ENCODE results near the gene ZC3HAV1.
"Not testable (repeated sequence)": the region's sequence is repeated elsewhere in the genome, so short reads cannot be mapped to it uniquely, and the experiment has no call there.

Gene ZC3HAV1

GRCh38 chr7:139086454-139086853 lies 23.1 kb downstream of the ZC3HAV1 start:
- DNase-seq (peak; percentile 4), ATAC-seq (no peak)

GRCh38 chr7:139084709-139085108 lies 24.8 kb downstream of the ZC3HAV1 start:
- ATAC-seq (peak; percentile 50), DNase-seq (peak; percentile 2)

GRCh38 chr7:139081584-139081983 lies 27.9 kb downstream of the ZC3HAV1 start:
- ATAC-seq (no peak), DNase-seq (no peak)

GRCh38 chr7:139080905-139081304 lies 28.6 kb downstream of the ZC3HAV1 start:
- DNase-seq (no peak), ATAC-seq (no peak)

- DNase-seq (no peak), ATAC-seq (no peak)
Observed at GRCh38 chr7:139079861-139080260, 29.7 kb downstream of the ZC3HAV1 start.

- ATAC-seq (no peak), DNase-seq (no peak)
Observed at GRCh38 chr7:139078911-139079310, 30.6 kb downstream of the ZC3HAV1 start.

- no peak for DNase-seq
- ATAC-seq = no peak
Observed at GRCh38 chr7:139078399-139078798, 31.1 kb downstream of the ZC3HAV1 start.

GRCh38 chr7:139077706-139078105 lies 31.8 kb downstream of the ZC3HAV1 start:
- not testable (repeated sequence) for DNase-seq, ATAC-seq

- ATAC-seq = no peak
- no peak for DNase-seq
Observed at GRCh38 chr7:139075871-139076686, 33.4 kb downstream of the ZC3HAV1 start.

- ATAC-seq = peak; percentile 74
- peak; percentile 61 for DNase-seq
Observed at GRCh38 chr7:139075031-139075652, 34.4 kb downstream of the ZC3HAV1 start.

GRCh38 chr7:139072796-139073195 lies 36.7 kb downstream of the ZC3HAV1 start:
- no peak for ATAC-seq
- DNase-seq = no peak

GRCh38 chr7:139071680-139072079 lies 37.8 kb downstream of the ZC3HAV1 start:
- ATAC-seq = peak; percentile 10
- DNase-seq = no peak

GRCh38 chr7:139068544-139069399 lies 40.7 kb downstream of the ZC3HAV1 start:
- ATAC-seq (peak; percentile 22), DNase-seq (no peak)

GRCh38 chr7:139066315-139066714 lies 43.2 kb downstream of the ZC3HAV1 start:
- no peak for ATAC-seq

GRCh38 chr7:139065323-139065722 lies 44.2 kb downstream of the ZC3HAV1 start:
- ATAC-seq (no peak), DNase-seq (no peak)

More at GRCh38 chr7:139066315-139066714, 43.2 kb downstream of the ZC3HAV1 start:
- no peak for DNase-seq

- peak; percentile 38 for ATAC-seq
Observed at GRCh38 chr7:139061416-139061815, 48.1 kb downstream of the ZC3HAV1 start.

GRCh38 chr7:139060695-139061237 lies 48.8 kb downstream of the ZC3HAV1 start:
- no peak for ATAC-seq
- DNase-seq = no peak

More at GRCh38 chr7:139061416-139061815, 48.1 kb downstream of the ZC3HAV1 start:
- no peak for DNase-seq

GRCh38 chr7:139059905-139060304 lies 49.6 kb downstream of the ZC3HAV1 start:
- DNase-seq = no peak
- no peak for ATAC-seq

- DNase-seq (no peak), ATAC-seq (no peak)
Observed at GRCh38 chr7:139058943-139059342, 50.6 kb downstream of the ZC3HAV1 start.

GRCh38 chr7:139055674-139056073 lies 53.8 kb downstream of the ZC3HAV1 start:
- ATAC-seq = no peak

GRCh38 chr7:139054656-139055055 lies 54.9 kb downstream of the ZC3HAV1 start:
- DNase-seq, ATAC-seq: not testable (repeated sequence)

More at GRCh38 chr7:139055674-139056073, 53.8 kb downstream of the ZC3HAV1 start:
- DNase-seq = no peak

GRCh38 chr7:139054101-139054500 lies 55.4 kb downstream of the ZC3HAV1 start:
- DNase-seq = no peak

More at GRCh38 chr7:139054101-139054500, 55.4 kb downstream of the ZC3HAV1 start:
- peak; percentile 37 for ATAC-seq

Data from stimulated activated naive CD8-positive, alpha-beta T cell treated with anti-CD3 and anti-CD28 coated beads, Interleukin-15, Interleukin-2, amounts not matched to agents 100 U/mL and 50 U/mL, for 24 hours (primary cell).